Measurements from ENCODE around the gene ARVCF.

- TF ChIP-seq CTCF (conservative IDR thresholded peaks at IDR 0.05; ENCODE audit: low read depth, low read length) (no peak), EZH2 (IDR thresholded peaks at IDR 0.05; ENCODE audit: borderline replicate concordance, low read depth, low read length, poor library complexity, severe bottlenecking) (no peak)
Observed at GRCh38 chr22:20043997-20044342, 27.3 kb upstream of the ARVCF start.
